ENCODE measurements around the gene HSF2. TPM values are rescaled to one million over a fixed set of nuclear protein-coding genes. Genes with fewer than 3 reads are reported as not detected.
A peak's percentile ranks its signal among the peaks of the same experiment; 100 is the strongest.

The HSF2 gene
- total and polyA plus RNA-seq, 8 donors: 2.7 to 8.6 (median 3.8) TPM

DNA sequence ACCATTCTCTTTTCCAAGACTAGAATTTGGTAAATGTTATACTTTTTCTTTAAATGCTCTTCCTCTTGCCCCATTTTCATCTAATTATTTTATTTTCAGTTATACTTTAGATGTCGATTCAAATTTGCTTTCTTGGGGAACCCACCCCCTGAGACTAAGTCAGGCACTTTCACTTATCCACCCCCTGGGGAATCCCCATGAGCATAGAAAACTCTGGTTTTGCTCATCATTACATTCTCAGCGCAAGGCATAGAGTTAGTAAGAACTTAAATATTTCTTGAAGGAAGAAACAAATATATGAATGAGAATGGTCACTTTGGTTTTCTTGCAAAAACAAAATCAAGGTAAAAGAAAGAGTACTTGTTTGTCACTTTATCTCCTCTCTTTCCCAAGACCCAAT, 25.1 kb upstream of the HSF2 start:
- intact Hi-C loops (cut with DNase I): no loop called here

DNA sequence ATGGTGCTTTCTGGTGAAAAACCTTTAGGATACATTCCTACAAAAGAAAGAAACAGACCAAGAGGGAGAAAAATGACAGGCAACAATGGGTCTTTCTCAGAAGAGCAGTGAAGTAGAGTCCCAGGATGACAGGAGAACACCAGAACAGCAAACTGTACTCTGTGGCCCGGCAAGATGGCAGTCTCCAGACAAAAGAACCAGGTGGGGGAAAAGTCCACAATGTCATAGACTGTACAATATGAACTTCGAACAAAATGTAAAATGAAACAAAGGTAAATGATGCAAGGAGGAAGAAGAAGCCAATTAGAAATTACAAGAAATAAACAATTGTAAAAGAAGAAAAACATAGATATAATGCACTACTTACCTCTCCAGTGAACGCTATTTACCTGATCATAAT, 23.2 kb upstream of the HSF2 start:
- no peak for FAIRE-seq

More for the DNA sequence above, 25.1 kb upstream of the HSF2 start:
- no peaks in the 10 kb centered on the region for H3K36me3 ChIP-seq
- no peaks in the 10 kb centered on the region for H3K9me3 ChIP-seq
- H3K27me3 ChIP-seq: no peaks in the 10 kb centered on the region
- no peak for DNase-seq
- H3K27ac ChIP-seq: no peak overlapping the region
- 75 to 79% methylated on average over 2 of the region's 2 CpGs for WGBS, 2 donors
- no peaks in the 10 kb centered on the region for H3K4me1 ChIP-seq
- ATAC-seq: no peak
- H3K4me3 ChIP-seq: no peak overlapping the region
- no peak for FAIRE-seq
- TF ChIP-seq, protein P1, sequence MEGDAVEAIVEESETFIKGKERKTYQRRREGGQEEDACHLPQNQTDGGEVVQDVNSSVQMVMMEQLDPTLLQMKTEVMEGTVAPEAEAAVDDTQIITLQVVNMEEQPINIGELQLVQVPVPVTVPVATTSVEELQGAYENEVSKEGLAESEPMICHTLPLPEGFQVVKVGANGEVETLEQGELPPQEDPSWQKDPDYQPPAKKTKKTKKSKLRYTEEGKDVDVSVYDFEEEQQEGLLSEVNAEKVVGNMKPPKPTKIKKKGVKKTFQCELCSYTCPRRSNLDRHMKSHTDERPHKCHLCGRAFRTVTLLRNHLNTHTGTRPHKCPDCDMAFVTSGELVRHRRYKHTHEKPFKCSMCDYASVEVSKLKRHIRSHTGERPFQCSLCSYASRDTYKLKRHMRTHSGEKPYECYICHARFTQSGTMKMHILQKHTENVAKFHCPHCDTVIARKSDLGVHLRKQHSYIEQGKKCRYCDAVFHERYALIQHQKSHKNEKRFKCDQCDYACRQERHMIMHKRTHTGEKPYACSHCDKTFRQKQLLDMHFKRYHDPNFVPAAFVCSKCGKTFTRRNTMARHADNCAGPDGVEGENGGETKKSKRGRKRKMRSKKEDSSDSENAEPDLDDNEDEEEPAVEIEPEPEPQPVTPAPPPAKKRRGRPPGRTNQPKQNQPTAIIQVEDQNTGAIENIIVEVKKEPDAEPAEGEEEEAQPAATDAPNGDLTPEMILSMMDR (IDR thresholded peaks at IDR 0.05): no peak

DNA sequence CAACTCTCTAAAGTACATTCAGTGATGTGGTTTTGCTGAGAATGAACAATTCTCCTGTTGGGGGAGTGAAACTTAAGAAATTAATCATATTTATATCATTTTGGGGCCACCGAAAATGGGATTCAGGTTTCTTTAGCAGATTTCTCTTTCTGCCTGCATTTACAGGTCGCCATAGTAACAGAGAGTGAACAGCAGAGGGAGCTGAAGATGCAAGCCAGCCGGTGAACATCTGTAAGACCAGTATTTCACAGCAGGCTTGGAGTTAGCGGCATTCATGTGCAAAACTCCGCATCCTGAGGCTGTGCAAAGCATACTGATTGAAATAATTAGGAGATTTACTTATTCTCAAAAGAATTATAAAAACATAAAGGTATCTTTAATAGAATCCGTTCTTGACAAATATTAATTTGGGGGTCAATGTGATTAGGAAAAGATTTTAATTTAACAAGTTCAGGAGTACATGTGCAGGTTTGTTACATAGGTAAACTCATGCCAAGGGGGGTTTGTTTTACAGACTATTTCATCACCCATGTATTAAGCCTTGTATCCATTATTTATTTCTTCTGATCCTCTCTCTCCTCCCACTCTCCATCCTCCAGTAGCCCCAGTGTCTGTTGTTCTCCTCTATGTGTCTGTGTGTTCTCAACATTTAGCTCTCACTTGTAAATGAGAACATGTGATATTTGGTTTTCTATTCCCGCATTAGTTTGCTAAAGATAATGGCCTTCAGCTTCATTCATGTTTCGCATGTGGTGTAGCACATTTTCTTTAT, 17.8 kb upstream of the HSF2 start:
- 12 to 14% methylated on average over 8 of the region's 8 CpGs for WGBS, 2 donors
- peak; percentile 75 to 96 (median 94) for ATAC-seq
- FAIRE-seq: no peak
- TF ChIP-seq, protein P1 (IDR thresholded peaks at IDR 0.05): peak in 3 of 4 donors; percentile 45 to 65 (median 50)
- H3K4me3 ChIP-seq: no peak overlapping the region
- H3K27ac ChIP-seq: no peak overlapping the region
- no peaks in the 10 kb centered on the region for H3K27me3 ChIP-seq
- no peaks in the 10 kb centered on the region for H3K9me3 ChIP-seq
- intact Hi-C loops (cut with DNase I): loop anchor here in 1 of 3 donors (10.0 kb wide), 1 partner anchor 153 kb away; no protein-coding TSS in a partner anchor
- no peaks in the 10 kb centered on the region for H3K4me1 ChIP-seq
- DNase-seq: peak in 3 of 6 donors; percentile 36 to 63 (median 43)
- no peaks in the 10 kb centered on the region for H3K36me3 ChIP-seq

More for the DNA sequence above, 23.2 kb upstream of the HSF2 start:
- H3K4me3 ChIP-seq: no peak overlapping the region
- intact Hi-C loops (cut with DNase I): no loop called here
- H3K36me3 ChIP-seq: no peaks in the 10 kb centered on the region
- no peaks in the 10 kb centered on the region for H3K27me3 ChIP-seq
- H3K27ac ChIP-seq: no peak overlapping the region
- TF ChIP-seq, protein P1 (IDR thresholded peaks at IDR 0.05): no peak
- no peaks in the 10 kb centered on the region for H3K9me3 ChIP-seq
- H3K4me1 ChIP-seq: no peaks in the 10 kb centered on the region
- ATAC-seq (no peak), DNase-seq (no peak)
- WGBS, 2 donors: 52 to 67% methylated on average over 3 of the region's 3 CpGs

DNA sequence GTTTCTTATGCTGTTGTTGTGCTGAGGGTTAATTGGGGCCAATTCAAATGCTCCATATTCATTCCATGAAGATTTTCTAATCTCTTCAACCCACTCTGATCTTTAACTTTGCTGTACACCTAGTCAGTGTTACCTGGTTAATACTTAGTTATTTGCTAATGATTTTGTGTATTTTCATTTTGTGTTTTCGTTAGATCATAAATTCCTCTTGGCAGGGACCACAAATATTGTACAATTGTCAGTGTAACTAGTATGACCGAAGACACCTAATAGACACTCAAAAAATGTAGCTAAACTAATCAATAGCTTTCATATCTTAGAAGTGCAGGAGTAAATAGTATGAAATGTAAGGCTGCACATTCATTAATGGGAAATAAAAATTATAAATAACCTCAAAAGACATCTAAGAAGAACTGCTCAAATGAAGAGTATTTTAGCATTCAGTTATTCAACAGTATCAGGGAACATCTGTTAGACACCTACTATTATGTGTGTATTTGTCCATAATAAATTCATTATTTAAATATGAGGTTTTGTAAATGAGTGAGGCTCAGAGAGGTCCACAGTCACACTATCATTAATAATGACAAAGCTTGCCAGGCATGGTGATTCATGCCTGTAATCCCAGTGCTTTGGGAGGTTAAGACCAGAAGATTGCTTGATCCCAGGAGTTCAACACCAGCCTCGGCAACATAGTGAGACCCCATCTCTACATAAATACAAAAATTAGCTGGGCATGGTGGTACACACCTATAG, 13.4 kb upstream of the HSF2 start:
- DNase-seq (no peak), FAIRE-seq (no peak)

More for the DNA sequence above, 13.4 kb upstream of the HSF2 start:
- intact Hi-C loops (cut with DNase I): loop anchor here in 1 of 3 donors (10.0 kb wide), 1 partner anchor 149 kb away; no protein-coding TSS in a partner anchor
- Histone ChIP-seq H3K27ac (no peak overlapping the region), H3K36me3 (no peaks in the 10 kb centered on the region), H3K4me1 (no peaks in the 10 kb centered on the region), H3K9me3 (no peaks in the 10 kb centered on the region), H3K4me3 (no peak overlapping the region), H3K27me3 (no peaks in the 10 kb centered on the region)
- 52 to 75% methylated on average over 3 of the region's 3 CpGs for WGBS, 2 donors
- TF ChIP-seq, protein P1 (IDR thresholded peaks at IDR 0.05): no peak
- no peak for ATAC-seq

All from pancreas (tissue), 10 donors.